ENCODE measurements around the gene RTKN2. TPM values are rescaled to one million over a fixed set of nuclear protein-coding genes. Genes with fewer than 3 reads are reported as not detected.

RTKN2 gene
- total and polyA plus RNA-seq, 2 experiments from 2014 or later = 0.68 to 6.6 TPM

DNA sequence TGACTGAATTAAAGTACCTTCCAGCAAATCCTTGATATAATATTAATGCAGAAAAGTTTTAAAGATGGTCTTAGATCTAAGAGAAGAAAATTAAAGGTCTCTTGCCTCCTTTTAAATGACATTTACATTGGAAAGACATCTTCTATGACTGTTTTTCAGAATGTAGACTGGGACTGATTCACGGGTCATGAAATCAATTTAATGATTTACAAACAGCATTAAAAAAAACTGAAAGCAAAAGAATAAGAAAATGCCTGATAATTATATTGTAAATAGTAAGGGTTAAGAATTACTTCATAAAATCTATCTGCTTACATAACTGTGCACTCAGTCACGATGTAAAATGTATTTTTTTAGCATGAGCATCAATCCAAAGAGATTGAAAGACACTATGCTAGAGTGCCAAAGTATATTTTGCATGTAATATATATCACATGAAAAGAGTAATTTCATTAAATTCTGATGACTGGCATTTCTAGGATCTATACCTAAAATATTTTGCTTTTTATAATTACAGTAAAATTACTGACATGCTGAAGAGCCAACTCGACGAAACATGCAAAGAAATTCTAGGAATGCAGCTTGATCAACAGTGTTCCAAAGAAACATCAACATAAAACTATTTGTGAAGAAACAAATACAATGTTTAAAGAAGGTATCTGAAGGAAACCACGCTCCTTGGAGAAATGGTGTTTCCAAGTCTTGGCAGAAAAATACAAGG, 35.1 kb downstream of the RTKN2 start:
- WGBS (ENCODE audit: low lambda C conversion rate, missing lambda C conversion rate) = 55% methylated on average over 5 of the region's 5 CpGs
- Histone ChIP-seq H3K9me2 (replicated peaks; ENCODE audit: insufficient read depth) (no peaks in the 10 kb centered on the region), H3K27ac (no peak overlapping the region), H3K27me3 (no peaks in the 10 kb centered on the region), H3K4me2 (no peak overlapping the region), H3K4me1 (ENCODE audit: insufficient read depth) (peaks cover 14% of the 10 kb centered on the region), H3K4me3 (no peak overlapping the region), H2AFZ (no peak overlapping the region), H3K9me3 (ENCODE audit: low read depth) (no peaks in the 10 kb centered on the region), H3K36me3 (replicated peaks; ENCODE audit: insufficient read depth, low read depth) (no peaks in the 10 kb centered on the region), H4K20me1 (ENCODE audit: insufficient read depth, poor library complexity, severe bottlenecking) (no peaks in the 10 kb centered on the region), H3K79me2 (no peaks in the 10 kb centered on the region)
- TF ChIP-seq EZH2phosphoT487 (IDR thresholded peaks at IDR 0.05; ENCODE audit: low read depth, severe bottlenecking, unreplicated experiment) = no peak
- no peak for TF ChIP-seq CTCF (IDR thresholded peaks at IDR 0.05; ENCODE audit: poor library complexity)
- no peak for TF ChIP-seq EZH2 (IDR thresholded peaks at IDR 0.05; ENCODE audit: borderline replicate concordance)
- DNase-seq (ENCODE audit: low spot score) = no peak

GRCh38 chr10:62231805-62232204, 36.8 kb downstream of the RTKN2 start:
- DNase-seq (ENCODE audit: low spot score) = no peak
- no peaks in the 10 kb centered on the region for H4K20me1 ChIP-seq (ENCODE audit: insufficient read depth, poor library complexity, severe bottlenecking)
- no peaks in the 10 kb centered on the region for H3K9me3 ChIP-seq (ENCODE audit: low read depth)
- no peaks in the 10 kb centered on the region for H3K79me2 ChIP-seq
- no peak overlapping the region for H3K27ac ChIP-seq
- H3K36me3 ChIP-seq (replicated peaks; ENCODE audit: insufficient read depth, low read depth) = no peaks in the 10 kb centered on the region
- H2AFZ ChIP-seq = no peak overlapping the region
- H3K4me1 ChIP-seq (ENCODE audit: insufficient read depth) = peaks cover 13% of the 10 kb centered on the region
- no peak for TF ChIP-seq EZH2 (IDR thresholded peaks at IDR 0.05; ENCODE audit: borderline replicate concordance)
- no peak for TF ChIP-seq CTCF (IDR thresholded peaks at IDR 0.05; ENCODE audit: poor library complexity)
- no peak for TF ChIP-seq EZH2phosphoT487 (IDR thresholded peaks at IDR 0.05; ENCODE audit: low read depth, severe bottlenecking, unreplicated experiment)
- no peak overlapping the region for H3K4me2 ChIP-seq
- 71% methylated on average over 4 of the region's 4 CpGs for WGBS (ENCODE audit: low lambda C conversion rate, missing lambda C conversion rate)
- no peak overlapping the region for H3K4me3 ChIP-seq
- no peaks in the 10 kb centered on the region for H3K9me2 ChIP-seq (replicated peaks; ENCODE audit: insufficient read depth)
- no peaks in the 10 kb centered on the region for H3K27me3 ChIP-seq

- 86% methylated on average over 1 of the region's 1 CpG for WGBS (ENCODE audit: low lambda C conversion rate, missing lambda C conversion rate)
- H3K27ac ChIP-seq = no peak overlapping the region
- no peaks in the 10 kb centered on the region for H3K9me2 ChIP-seq (replicated peaks; ENCODE audit: insufficient read depth)
- DNase-seq (ENCODE audit: low spot score) = no peak
- H3K4me1 ChIP-seq (ENCODE audit: insufficient read depth) = peaks cover 13% of the 10 kb centered on the region
- no peaks in the 10 kb centered on the region for H4K20me1 ChIP-seq (ENCODE audit: insufficient read depth, poor library complexity, severe bottlenecking)
- H3K27me3 ChIP-seq = no peaks in the 10 kb centered on the region
- no peak overlapping the region for H3K4me3 ChIP-seq
- H3K79me2 ChIP-seq = no peaks in the 10 kb centered on the region
- TF ChIP-seq EZH2phosphoT487 (IDR thresholded peaks at IDR 0.05; ENCODE audit: low read depth, severe bottlenecking, unreplicated experiment) = no peak
- TF ChIP-seq EZH2 (IDR thresholded peaks at IDR 0.05; ENCODE audit: borderline replicate concordance) = no peak
- no peak for TF ChIP-seq CTCF (IDR thresholded peaks at IDR 0.05; ENCODE audit: poor library complexity)
- no peak overlapping the region for H2AFZ ChIP-seq
- no peaks in the 10 kb centered on the region for H3K9me3 ChIP-seq (ENCODE audit: low read depth)
- H3K4me2 ChIP-seq = no peak overlapping the region
- no peaks in the 10 kb centered on the region for H3K36me3 ChIP-seq (replicated peaks; ENCODE audit: insufficient read depth, low read depth)
Observed at GRCh38 chr10:62231371-62231770, 37.3 kb downstream of the RTKN2 start.

Data from hepatocyte (in vitro differentiated cells).